Measurements from ENCODE around the gene UBA3.
A peak's percentile ranks its signal among the peaks of the same experiment; 100 is the strongest.

The UBA3 gene

GRCh38 chr3:69091389-69092029 is 11.3 kb upstream of the UBA3 start:
- Histone ChIP-seq H3K4me3 (ENCODE audit: low read depth, low read length) (no peak overlapping the region), H3K4me1 (no peaks in the 10 kb centered on the region)
- no peak for TF ChIP-seq CTCF (IDR thresholded peaks at IDR 0.05; ENCODE audit: low read depth, low read length)

GRCh38 chr3:69090021-69090420 is 9.9 kb upstream of the UBA3 start:
- Histone ChIP-seq H3K4me3 (ENCODE audit: low read depth, low read length) (no peak overlapping the region), H3K9me3 (no peaks in the 10 kb centered on the region), H3K27me3 (no peaks in the 10 kb centered on the region), H3K36me3 (peaks cover 11% of the 10 kb centered on the region), H3K4me1 (no peaks in the 10 kb centered on the region; the same call in 1 of the 2 replicates)
- no peak for TF ChIP-seq CTCF (IDR thresholded peaks at IDR 0.05; ENCODE audit: low read depth, low read length)
- DNase-seq: no peak

More at GRCh38 chr3:69091389-69092029, 11.3 kb upstream of the UBA3 start:
- Histone ChIP-seq H3K27me3 (no peaks in the 10 kb centered on the region), H3K9me3 (no peaks in the 10 kb centered on the region), H3K36me3 (peaks cover 11% of the 10 kb centered on the region)
- no peak for DNase-seq

GRCh38 chr3:69088063-69088462 is 7.9 kb upstream of the UBA3 start:
- Histone ChIP-seq H3K27me3 (no peaks in the 10 kb centered on the region), H3K4me1 (no peaks in the 10 kb centered on the region; the same call in 1 of the 2 replicates), H3K9me3 (no peaks in the 10 kb centered on the region), H3K4me3 (ENCODE audit: low read depth, low read length) (no peak overlapping the region), H3K36me3 (peaks cover 4% of the 10 kb centered on the region)
- TF ChIP-seq CTCF (IDR thresholded peaks at IDR 0.05; ENCODE audit: low read depth, low read length): no peak
- DNase-seq: no peak

GRCh38 chr3:69087030-69087791 is 7.0 kb upstream of the UBA3 start:
- no peak overlapping the region for H3K4me3 ChIP-seq (ENCODE audit: low read depth, low read length)
- H3K4me1 ChIP-seq: no peaks in the 10 kb centered on the region; the same call in 1 of the 2 replicates
- H3K27me3 ChIP-seq: no peaks in the 10 kb centered on the region
- DNase-seq: no peak
- H3K9me3 ChIP-seq: no peaks in the 10 kb centered on the region
- H3K36me3 ChIP-seq: peaks cover 4% of the 10 kb centered on the region
- no peak for TF ChIP-seq CTCF (IDR thresholded peaks at IDR 0.05; ENCODE audit: low read depth, low read length)

GRCh38 chr3:69085833-69086722 is 5.9 kb upstream of the UBA3 start:
- H3K36me3 ChIP-seq: no peaks in the 10 kb centered on the region
- no peaks in the 10 kb centered on the region; the same call in 1 of the 2 replicates for H3K4me1 ChIP-seq
- no peaks in the 10 kb centered on the region for H3K9me3 ChIP-seq
- H3K27me3 ChIP-seq: no peaks in the 10 kb centered on the region
- peak; percentile 89 for DNase-seq
- H3K4me3 ChIP-seq (ENCODE audit: low read depth, low read length): peak overlapping the region; percentile 89
- no peak for TF ChIP-seq CTCF (IDR thresholded peaks at IDR 0.05; ENCODE audit: low read depth, low read length)
